ENCODE data around the gene ZG16B. TPM values are rescaled to one million over a fixed set of nuclear protein-coding genes. Genes with fewer than 3 reads are reported as not detected.

Gene ZG16B
- total and polyA plus RNA-seq, 12 donors = 0.35 to 119 (median 0.81) TPM; not detected in 3

DNA sequence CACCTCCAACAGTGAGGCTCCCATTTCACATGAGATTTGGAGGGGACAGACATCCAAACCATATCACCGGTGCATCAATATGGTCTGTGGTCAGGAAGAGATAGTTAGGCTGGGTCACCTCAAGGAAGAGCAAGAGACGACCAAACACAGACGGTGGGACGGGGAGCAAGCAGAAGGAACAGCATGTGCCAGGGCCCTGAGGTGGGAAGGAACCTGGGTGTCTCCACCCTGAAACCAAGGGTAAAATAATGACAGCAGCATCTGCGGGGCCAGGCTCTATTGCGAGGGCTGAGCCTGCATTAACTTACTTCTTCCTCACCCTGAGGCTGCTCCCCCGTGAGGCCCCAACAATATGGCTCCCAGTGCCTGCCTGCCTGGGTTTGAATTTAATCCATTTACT lies 21.9 kb upstream of the ZG16B start:
- Histone ChIP-seq H3K9me3 (replicated peaks in 1 of 3) (no peaks in the 10 kb centered on the region), H3K36me3 (replicated peaks in 1 of 2) (no peaks in the 10 kb centered on the region), H3K27ac (no peak overlapping the region), H3K4me1 (replicated peaks in 1 of 2) (no peaks in the 10 kb centered on the region), H3K27me3 (peaks cover 3% of the 10 kb centered on the region), H3K4me3 (no peak overlapping the region)
- DNase-seq = no peak
- 87 to 90% (median 89%) methylated on average over 7 of the region's 7 CpGs for WGBS, 4 donors
- intact Hi-C loops (cut with DNase I) = loop anchor here in 1 of 2 donors (10.0 kb wide), 1 partner anchor 267 kb away; no protein-coding TSS in a partner anchor
- TF ChIP-seq, protein P1, sequence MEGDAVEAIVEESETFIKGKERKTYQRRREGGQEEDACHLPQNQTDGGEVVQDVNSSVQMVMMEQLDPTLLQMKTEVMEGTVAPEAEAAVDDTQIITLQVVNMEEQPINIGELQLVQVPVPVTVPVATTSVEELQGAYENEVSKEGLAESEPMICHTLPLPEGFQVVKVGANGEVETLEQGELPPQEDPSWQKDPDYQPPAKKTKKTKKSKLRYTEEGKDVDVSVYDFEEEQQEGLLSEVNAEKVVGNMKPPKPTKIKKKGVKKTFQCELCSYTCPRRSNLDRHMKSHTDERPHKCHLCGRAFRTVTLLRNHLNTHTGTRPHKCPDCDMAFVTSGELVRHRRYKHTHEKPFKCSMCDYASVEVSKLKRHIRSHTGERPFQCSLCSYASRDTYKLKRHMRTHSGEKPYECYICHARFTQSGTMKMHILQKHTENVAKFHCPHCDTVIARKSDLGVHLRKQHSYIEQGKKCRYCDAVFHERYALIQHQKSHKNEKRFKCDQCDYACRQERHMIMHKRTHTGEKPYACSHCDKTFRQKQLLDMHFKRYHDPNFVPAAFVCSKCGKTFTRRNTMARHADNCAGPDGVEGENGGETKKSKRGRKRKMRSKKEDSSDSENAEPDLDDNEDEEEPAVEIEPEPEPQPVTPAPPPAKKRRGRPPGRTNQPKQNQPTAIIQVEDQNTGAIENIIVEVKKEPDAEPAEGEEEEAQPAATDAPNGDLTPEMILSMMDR (IDR thresholded peaks at IDR 0.05) = no peak
- no peak for TF ChIP-seq POLR2A (IDR thresholded peaks at IDR 0.05)

DNA sequence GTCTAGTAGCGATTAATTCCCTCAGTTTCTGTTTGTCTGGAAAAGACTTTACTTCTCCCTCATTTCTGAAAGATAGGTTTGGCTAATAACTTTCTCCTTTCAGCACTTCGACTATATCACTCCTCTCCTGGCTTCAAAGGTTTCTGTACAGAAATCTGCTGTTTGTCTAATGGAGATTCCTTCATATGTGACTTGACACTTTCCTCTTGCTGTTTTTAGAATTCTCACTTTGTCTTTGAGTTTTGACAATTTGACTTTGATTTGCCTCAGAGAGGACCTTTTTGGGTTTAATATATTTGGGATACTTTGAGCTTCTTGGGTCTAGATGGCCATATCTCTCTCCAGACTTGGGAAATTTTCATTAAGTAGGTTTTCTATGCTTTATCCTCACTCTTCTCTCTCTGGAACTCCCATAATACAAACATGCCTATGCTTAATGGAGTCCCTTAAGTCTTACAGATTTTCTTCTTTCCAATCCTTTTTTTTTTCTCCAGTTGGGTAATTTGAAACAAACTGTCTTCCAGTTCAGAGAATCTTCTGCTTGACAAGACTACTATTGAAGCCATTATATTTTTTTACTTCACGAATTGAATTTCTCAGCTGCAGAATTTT lies 20.8 kb upstream of the ZG16B start:
- Histone ChIP-seq H3K9me3 (replicated peaks in 1 of 3) (no peaks in the 10 kb centered on the region), H3K4me3 (no peak overlapping the region), H3K27ac (no peak overlapping the region), H3K36me3 (replicated peaks in 1 of 2) (no peaks in the 10 kb centered on the region), H3K4me1 (replicated peaks in 1 of 2) (no peaks in the 10 kb centered on the region), H3K27me3 (peaks cover 3% of the 10 kb centered on the region)
- intact Hi-C loops (cut with DNase I) = loop anchor here in 1 of 2 donors (10.0 kb wide), 1 partner anchor 266 kb away; no protein-coding TSS in a partner anchor
- DNase-seq = no peak
- WGBS, 4 donors = 71 to 83% (median 76%) methylated on average over 3 of the region's 3 CpGs
- TF ChIP-seq, protein P1 (IDR thresholded peaks at IDR 0.05) = no peak
- no peak for TF ChIP-seq POLR2A (IDR thresholded peaks at IDR 0.05)

DNA sequence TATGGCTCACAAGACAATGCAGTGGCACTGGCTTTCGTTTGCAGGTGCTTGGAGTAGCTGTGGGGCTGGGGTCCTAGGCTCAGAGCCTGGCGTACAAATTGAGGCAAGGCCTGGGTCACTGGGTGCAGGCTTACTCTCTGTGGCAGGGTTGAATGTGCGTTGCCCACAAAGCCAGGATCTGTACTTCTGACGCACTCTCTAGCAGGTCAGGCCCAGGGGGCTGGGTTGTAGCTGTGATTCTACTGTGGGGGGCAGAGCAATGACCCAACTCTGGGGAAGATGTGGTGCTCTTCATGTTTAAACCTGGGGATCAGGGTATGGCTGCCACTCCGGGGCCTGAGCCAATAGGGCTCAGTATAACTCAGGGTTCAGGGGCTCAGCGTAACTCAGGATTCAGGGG lies 19.5 kb upstream of the ZG16B start:
- WGBS, 4 donors = 73 to 89% (median 84%) methylated on average over 5 to 6 of the region's 6 CpGs
- no peaks in the 10 kb centered on the region for H3K4me1 ChIP-seq (replicated peaks in 1 of 2)
- H3K27me3 ChIP-seq = peaks cover under 1% of the 10 kb centered on the region
- intact Hi-C loops (cut with DNase I) = no loop called here
- no peak overlapping the region for H3K27ac ChIP-seq
- no peak for TF ChIP-seq POLR2A (IDR thresholded peaks at IDR 0.05)
- TF ChIP-seq, protein P1 (IDR thresholded peaks at IDR 0.05) = no peak
- no peak for DNase-seq
- no peak overlapping the region for H3K4me3 ChIP-seq
- H3K9me3 ChIP-seq (replicated peaks in 1 of 3) = no peaks in the 10 kb centered on the region
- no peaks in the 10 kb centered on the region for H3K36me3 ChIP-seq (replicated peaks in 1 of 2)

DNA sequence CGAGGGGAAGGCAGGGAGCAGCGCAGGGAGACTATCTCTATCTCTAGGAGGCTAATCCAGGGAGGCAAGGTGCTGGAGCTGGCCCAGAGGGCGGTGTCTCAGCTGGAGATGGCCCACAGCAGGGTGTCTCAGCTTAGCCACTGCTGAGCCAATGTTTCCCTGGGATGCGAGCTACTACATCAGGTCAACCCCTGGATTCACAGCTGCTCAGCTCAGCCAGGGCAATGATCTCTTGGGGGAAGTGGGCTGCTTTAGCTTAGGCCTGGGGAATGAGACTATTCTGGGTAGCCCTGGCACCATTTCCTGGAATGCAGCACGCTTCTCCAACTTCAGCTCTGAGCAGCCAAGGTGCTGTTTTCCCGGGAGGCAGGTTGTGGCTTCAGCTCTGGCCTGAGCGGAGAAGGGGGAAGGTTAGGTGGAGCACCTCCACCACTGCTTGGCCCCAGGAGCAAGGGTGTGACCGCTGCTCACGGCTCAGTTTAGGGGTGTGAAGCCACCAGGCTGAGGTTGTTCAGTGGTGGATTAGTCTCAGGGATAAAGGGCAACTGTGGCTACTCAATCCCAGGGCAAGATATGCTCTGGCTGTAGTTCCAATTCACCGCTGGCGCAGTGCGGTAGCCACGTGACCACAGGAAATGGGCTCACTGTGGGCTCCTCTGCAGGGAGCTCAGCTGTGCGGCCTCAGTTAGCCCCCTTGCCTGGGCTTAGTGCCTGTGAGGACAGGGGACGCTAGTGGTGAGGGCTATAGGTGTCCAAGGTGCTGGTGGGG lies 18.2 kb upstream of the ZG16B start:
- H3K4me3 ChIP-seq = no peak overlapping the region
- TF ChIP-seq, protein P1 (IDR thresholded peaks at IDR 0.05) = no peak
- no peak for TF ChIP-seq POLR2A (IDR thresholded peaks at IDR 0.05)
- intact Hi-C loops (cut with DNase I) = no loop called here
- whole genome bisulfite sequencing, 4 donors = 76 to 83% (median 79%) methylated on average over 11 to 15 of the region's 15 CpGs
- H3K27ac ChIP-seq = no peak overlapping the region
- no peaks in the 10 kb centered on the region for H3K4me1 ChIP-seq (replicated peaks in 1 of 2)
- H3K36me3 ChIP-seq (replicated peaks in 1 of 2) = no peaks in the 10 kb centered on the region
- H3K27me3 ChIP-seq = no peaks in the 10 kb centered on the region
- no peak for DNase-seq
- no peaks in the 10 kb centered on the region for H3K9me3 ChIP-seq (replicated peaks in 1 of 3)
